HAP-1 (cell line): ENCODE results near the gene ANKRD34A.
"Not testable (repeated sequence)": the region's sequence is repeated elsewhere in the genome, so short reads cannot be mapped to it uniquely, and the experiment has no call there.

Experiments used
- DNase-seq, 2 experiments: peaks; one replicate each; pipeline ENCODE4 v3.0.0-alpha.2; 2016 to 2020; ENCODE audit warnings: low spot score in 2 of 2
- H3K27me3 ChIP-seq: fragments of 250-450 bp; sonication (Bioruptor Pico); 2 replicates; pipeline ENCODE4 v1.5.1; 2020; ENCODE audit warnings: low read depth, mild to moderate bottlenecking, moderate library complexity
- H3K36me3 ChIP-seq: fragments of 250-450 bp; sonication (Bioruptor Pico); replicated peaks from 2 replicates; pipeline ENCODE4 v1.5.1; 2020; ENCODE audit warnings: mild to moderate bottlenecking
- H3K4me1 ChIP-seq: fragments of 250-450 bp; sonication (Bioruptor Pico); 2 replicates; pipeline ENCODE4 v1.5.1; 2020; ENCODE audit warnings: mild to moderate bottlenecking
- H3K4me3 ChIP-seq: fragments of 250-450 bp; sonication (Bioruptor Pico); 2 replicates; pipeline ENCODE4 v1.5.1; 2020; ENCODE audit warnings: mild to moderate bottlenecking, moderate library complexity
- H3K9me3 ChIP-seq: fragments of 250-450 bp; sonication (Bioruptor Pico); 2 replicates; pipeline ENCODE4 v1.5.1; 2020; ENCODE audit warnings: mild to moderate bottlenecking, moderate library complexity
- in situ Hi-C: fragments of 300-500 bp; cut with MboI; formaldehyde crosslinking; loops from 3 replicates; pipeline ENCODE4 v1.14.3; 2020; ENCODE audit warnings: low sequenced_read_pairs, inconsistent platforms, mixed read lengths

ANKRD34A gene

DNA sequence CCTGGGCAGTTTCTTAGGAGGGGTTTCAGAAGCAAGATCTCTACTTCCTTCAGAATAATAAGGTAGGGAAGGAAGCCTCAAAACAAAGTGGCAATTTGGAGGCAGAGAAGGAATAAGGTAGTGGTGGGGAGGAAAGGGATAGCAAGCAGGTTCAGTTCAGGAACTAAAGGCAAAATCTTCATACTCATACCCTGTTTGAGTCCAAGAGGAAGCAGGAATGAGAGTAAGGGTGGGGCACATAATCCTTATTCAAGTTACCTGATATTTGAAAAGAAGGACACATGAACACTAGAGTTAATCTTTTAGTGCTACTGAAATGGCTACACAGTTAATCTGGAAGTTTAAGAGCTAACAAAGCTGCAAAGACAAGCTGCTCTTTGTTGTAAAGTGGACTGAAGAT lies 28.7 kb downstream of the ANKRD34A start:
- in situ Hi-C loops, result no loop called here
- H3K36me3 ChIP-seq, result peaks cover 11% of the 10 kb centered on the region
- H3K27me3 ChIP-seq, result no peaks in the 10 kb centered on the region
- H3K9me3 ChIP-seq, result no peaks in the 10 kb centered on the region
- no peak overlapping the region for H3K4me3 ChIP-seq
- peaks cover 17% of the 10 kb centered on the region for H3K4me1 ChIP-seq
- DNase-seq, result peak in 1 of 2 experiments; percentile 32

DNA sequence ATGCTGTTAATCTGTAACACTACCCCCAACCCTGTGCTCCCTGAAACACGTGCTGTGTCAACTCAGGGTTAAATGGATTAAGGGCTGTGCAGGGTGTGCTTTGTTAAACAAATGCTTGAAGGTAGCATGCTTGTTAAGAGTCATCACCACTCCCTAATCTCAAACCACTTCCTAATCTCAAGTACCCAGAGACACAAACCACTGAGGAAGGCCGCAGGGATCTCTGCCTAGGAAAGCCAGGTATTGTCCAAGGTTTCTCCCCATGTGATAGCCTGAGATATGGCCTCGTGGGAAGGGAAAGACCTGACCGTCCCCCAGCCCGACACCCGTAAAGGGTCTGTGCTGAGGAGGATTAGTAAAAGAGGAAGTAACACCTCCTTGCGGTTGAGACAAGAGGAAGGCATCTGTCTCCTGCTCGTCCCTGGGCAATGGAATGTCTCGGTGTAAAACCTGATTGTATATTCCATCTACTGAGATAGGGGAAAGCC lies 31.8 kb downstream of the ANKRD34A start:
- Histone ChIP-seq H3K36me3 (peaks cover 11% of the 10 kb centered on the region), H3K4me1 (peaks cover 20% of the 10 kb centered on the region)
- H3K9me3 ChIP-seq, in situ Hi-C loops, H3K4me3 ChIP-seq, H3K27me3 ChIP-seq: not testable (repeated sequence)
- peak; percentile 38 to 58 for DNase-seq

DNA sequence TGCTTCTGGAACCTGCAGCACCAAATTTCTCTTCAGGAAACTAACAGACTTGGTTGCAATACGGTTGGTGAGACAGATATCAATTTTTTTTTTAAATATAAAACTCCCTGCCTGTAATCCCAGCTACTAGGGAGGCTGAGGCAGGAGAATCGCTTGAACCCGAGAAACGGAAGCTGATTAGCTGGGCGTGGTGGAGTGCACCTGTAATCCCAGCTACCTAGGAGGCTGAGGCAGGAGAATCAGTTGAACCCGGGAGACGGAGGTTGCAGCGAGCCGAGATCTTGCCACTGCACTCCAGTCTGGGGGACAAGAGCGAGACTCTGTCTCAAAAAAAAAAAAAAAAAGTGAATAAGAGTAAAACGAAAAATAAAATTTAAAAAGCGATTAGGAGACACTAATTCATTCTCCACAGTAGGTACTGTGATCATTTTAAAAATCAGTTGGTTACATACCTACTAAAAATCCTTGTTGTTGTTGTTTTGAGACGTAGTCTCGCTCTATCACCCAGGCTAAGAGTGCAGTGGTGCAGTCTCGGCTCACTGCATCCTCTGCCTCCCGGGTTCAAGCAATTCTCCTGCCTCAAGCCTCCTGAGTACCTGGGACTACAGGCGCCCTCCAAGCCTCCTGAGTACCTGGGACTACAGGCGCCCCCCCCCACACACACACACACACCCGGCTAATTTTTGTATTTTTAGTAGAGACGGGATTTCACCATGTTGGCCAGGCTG lies 36.3 kb downstream of the ANKRD34A start:
- Histone ChIP-seq H3K9me3 (no peaks in the 10 kb centered on the region), H3K27me3 (no peaks in the 10 kb centered on the region), H3K4me3 (peak overlapping the region; percentile 78), H3K4me1 (peaks cover 17% of the 10 kb centered on the region), H3K36me3 (peaks cover 8% of the 10 kb centered on the region)
- DNase-seq, result no peak
- in situ Hi-C loops, result loop anchor here (5.0 kb wide), 1 partner anchor 34 kb away; the partner anchor contains the start of genes ANKRD34A and POLR3GL

DNA sequence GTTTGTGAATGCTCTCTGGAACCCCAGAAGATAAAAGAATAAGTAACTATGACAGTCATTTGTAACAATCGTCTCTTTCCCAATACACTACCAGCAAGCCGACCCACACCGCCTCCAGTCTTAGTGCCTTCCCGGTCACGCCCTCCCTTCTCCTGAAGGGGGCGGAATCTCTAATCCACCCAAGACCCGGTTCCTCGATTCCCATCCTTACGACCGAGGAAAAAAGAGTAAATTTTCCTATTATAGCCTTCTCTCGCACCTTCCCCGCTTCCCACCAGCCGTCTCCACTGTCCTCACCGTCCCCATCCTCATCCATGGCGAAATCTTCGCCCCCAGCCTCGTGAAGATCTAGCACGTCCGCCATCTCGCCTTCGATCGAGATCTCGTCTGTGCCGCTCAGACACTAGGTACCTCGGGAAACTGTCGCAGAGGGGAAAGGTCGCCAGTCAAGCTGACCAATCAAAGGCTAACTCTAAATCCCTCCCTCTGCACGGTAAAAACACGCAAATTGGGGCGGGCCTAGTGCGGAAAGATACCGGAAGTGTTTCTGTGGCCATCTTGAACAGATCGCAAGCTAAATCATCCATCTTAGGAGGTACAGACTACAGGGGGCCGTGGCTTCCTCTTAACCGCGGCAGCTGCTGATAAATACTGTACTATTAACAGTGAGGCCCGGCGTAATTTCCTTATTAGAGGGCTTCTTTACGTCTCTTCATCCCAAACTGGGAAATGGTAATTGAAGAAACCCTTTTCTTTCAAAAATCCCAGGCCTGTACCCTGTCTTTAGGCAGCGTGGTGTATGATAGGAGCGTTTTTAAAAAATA lies 37.1 kb downstream of the ANKRD34A start, which contains the start of gene RBM8A:
Gene RBM8A (minus strand): TSS at position 422 of the 824 bp plus-strand sequence. CDS start 58 bp downstream, at position 364.
- Histone ChIP-seq H3K4me3 (peak within 1 kb of the TSS; percentile 78), H3K27me3 (no peaks in the 10 kb centered on the region), H3K9me3 (no peaks in the 10 kb centered on the region), H3K36me3 (peaks cover 12% of the 10 kb centered on the region), H3K4me1 (peaks cover 11% of the 10 kb centered on the region)
- in situ Hi-C loops, result loop anchor here (5.0 kb wide), 1 partner anchor 35 kb away; the partner anchor contains the start of genes ANKRD34A and POLR3GL
- peak; percentile 96 for DNase-seq

DNA sequence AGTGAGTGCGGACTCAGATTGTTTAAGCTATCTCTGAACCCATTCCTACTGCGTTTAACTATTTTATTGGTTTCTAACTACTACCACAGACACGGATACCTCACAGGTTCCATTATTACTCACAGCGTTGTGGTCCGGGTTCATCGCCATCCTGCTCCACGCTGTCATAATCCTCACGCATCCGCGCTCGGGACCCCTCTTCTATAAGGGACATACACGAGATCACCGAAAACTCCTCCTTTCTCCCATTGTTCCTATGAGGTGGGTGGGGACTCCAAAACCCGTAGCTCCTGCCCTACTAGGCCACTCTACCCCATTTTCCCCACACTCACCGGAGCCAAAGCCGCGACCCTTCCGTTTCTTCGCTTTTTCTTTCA lies 37.7 kb downstream of the ANKRD34A start:
- Histone ChIP-seq H3K36me3 (peaks cover 18% of the 10 kb centered on the region), H3K9me3 (no peaks in the 10 kb centered on the region), H3K4me1 (peaks cover 8% of the 10 kb centered on the region; the same call in 1 of the 2 replicates), H3K27me3 (no peaks in the 10 kb centered on the region), H3K4me3 (peak overlapping the region; percentile 78)
- DNase-seq, result peak; percentile 38 to 62
- in situ Hi-C loops, result loop anchor here (5.0 kb wide), 1 partner anchor 36 kb away; the partner anchor contains the start of genes ANKRD34A and POLR3GL

DNA sequence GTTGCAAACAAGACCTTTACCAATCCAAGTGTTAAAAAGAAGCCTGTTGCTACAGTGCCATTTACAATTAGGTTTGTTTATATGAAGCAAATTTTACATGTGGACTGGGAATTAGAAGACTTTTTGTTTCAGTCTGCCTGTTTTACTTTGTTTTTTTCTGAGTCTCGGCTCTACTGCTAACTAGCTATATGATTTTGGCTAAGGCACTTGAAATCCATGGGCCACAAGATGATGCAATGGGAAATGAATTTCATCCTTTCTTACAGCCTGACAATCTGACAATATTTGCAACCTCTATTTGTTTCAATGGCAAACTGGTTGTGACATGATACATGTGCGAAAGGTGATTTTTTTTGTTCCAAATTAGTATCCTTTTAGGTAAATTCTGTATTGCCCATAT lies 42.1 kb downstream of the ANKRD34A start:
- Histone ChIP-seq H3K36me3 (peaks cover 20% of the 10 kb centered on the region), H3K4me1 (peaks cover 13% of the 10 kb centered on the region), H3K4me3 (no peak overlapping the region), H3K9me3 (no peaks in the 10 kb centered on the region), H3K27me3 (no peaks in the 10 kb centered on the region)
- in situ Hi-C loops, result no loop called here
- no peak for DNase-seq

DNA sequence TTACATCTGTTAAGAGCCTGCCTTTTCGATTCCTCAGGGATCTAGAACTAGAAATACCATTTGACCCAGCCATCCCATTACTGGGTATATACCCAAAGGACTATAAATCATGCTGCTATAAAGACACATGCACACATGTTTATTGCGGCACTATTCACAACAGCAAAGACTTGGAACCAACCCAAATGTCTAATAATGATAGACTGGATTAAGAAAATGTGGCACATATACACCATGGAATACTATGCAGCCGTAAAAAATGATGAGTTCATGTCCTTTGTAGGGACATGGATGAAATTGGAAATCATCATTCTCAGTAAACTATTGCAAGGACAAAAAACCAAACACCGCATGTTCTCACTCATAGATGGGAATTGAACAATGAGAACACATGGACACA lies 44.1 kb downstream of the ANKRD34A start:
- DNase-seq, H3K4me1 ChIP-seq, H3K27me3 ChIP-seq, H3K9me3 ChIP-seq, H3K4me3 ChIP-seq, in situ Hi-C loops: not testable (repeated sequence)
- H3K36me3 ChIP-seq, result peaks cover 15% of the 10 kb centered on the region

DNA sequence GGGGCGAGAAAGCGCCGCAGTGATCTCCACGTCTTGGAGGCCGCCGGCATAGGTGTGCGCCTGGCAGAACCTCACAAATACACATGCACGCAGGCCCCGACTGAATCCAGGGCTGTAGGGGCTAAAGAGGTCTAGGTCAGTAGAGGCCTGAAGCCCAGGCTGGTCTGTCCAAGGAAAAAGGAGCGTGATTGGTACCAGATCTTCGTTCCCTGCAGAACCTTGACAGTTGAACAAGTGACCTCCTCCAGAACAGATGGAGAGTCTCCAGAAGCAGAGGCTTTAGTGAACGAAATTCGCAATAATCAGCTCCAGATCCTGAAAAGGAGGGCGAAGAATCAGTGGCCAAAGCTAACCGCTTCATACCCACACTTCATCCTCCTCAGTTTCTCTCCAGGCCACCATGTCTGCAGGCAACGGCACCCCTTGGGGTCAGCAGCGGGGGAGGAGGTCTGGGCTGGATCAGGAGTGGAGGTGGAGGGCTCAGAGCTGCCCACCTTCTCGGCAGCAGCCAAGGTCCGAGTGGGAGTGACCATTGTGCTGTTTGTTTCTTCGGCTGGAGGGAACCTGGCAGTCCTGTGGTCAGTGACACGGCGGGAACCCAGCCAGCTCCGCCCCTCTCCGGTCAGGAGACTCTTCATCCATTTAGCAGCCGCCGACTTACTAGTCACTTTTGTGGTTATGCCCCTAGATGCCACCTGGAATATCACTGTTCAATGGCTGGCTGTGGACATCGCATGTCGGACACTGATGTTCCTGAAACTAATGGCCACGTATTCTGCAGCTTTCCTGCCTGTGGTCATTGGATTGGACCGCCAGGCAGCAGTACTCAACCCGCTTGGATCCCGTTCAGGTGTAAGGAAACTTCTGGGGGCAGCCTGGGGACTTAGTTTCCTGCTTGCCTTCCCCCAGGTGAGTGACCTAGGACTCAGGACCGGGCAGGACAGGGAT lies 45.1 kb downstream of the ANKRD34A start:
- in situ Hi-C loops, result no loop called here

DNA sequence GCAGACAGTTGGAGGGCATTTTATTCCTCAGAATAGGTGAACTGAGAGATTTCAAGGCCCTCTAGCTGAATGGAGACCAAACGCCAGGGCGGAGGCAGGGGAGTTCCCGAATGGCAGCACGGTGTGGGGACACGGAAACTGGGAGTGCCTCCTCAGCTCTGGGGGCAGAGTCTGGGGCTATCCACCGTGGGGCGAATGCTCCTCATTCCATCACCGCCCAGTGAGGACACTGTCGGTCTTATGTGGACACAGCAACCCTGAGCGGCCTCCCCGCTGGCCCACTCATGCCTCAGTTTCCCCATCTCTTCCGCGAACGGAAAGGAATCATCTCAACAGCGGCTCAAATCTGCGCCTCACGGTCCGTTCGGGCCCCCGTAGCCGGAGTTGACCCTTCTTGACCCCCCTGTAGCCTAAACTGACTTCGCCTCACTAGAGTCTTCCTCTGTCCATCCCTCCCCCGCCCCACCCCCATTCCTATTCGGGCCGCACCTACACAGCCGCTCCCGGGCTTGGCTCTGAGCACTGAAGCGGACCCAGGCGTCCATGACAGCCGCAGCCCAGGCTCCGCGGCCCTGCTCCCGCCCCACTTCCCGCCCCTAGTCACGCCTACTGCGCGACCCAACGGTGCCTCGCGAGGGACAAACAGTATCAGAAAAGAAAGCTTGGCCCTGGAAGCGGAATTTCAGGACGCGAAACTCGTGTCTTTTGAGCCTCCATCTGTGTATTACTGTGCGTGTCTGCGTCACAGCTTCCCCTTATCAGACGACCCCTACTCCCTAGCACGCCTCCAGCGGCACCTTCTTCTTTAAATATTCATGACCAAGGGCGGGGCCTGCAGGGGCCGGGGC lies 46.0 kb downstream of the ANKRD34A start, which contains the start of gene PEX11B:
Gene PEX11B (minus strand): TSS at position 574 of the 848 bp plus-strand sequence. CDS start 29 bp downstream, at position 545.
- peaks cover 8% of the 10 kb centered on the region for H3K4me1 ChIP-seq
- H3K36me3 ChIP-seq, result peaks cover 15% of the 10 kb centered on the region
- peak within 1 kb of the TSS; percentile 73 for H3K4me3 ChIP-seq
- no peaks in the 10 kb centered on the region for H3K9me3 ChIP-seq
- peak; percentile 87 to 90 for DNase-seq
- H3K27me3 ChIP-seq, result no peaks in the 10 kb centered on the region
- in situ Hi-C loops, result no loop called here

More for the DNA sequence above, 45.1 kb downstream of the ANKRD34A start:
- peak in 1 of 2 experiments; percentile 55 for DNase-seq
- no peaks in the 10 kb centered on the region for H3K9me3 ChIP-seq
- H3K36me3 ChIP-seq, result peaks cover 15% of the 10 kb centered on the region
- H3K4me3 ChIP-seq, result peak overlapping the region; percentile 73
- H3K4me1 ChIP-seq, result peaks cover 8% of the 10 kb centered on the region
- H3K27me3 ChIP-seq, result no peaks in the 10 kb centered on the region

DNA sequence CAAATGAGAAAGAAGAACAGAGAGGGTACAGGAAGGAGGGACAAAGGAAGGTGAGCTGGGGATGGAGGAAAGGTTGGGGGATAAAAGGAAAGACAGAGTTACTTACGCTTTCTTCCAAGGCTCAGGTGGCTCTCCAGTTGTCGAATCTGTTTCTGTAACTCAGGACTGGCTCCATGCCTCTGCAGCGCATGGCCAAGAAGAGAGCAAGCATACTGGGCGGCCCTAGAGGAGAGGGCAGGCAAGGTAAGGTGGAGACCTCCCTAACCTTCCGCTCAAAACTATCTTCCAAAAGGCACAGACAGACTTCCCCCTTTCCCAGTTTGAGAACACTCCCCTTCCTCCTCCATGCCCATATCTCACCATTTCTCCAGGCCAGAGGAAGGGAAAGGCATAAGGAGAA lies 46.8 kb downstream of the ANKRD34A start:
- peaks cover 8% of the 10 kb centered on the region for H3K4me1 ChIP-seq
- H3K36me3 ChIP-seq, result peaks cover 14% of the 10 kb centered on the region
- H3K4me3 ChIP-seq, result peak overlapping the region; percentile 73
- in situ Hi-C loops, result no loop called here
- no peaks in the 10 kb centered on the region for H3K9me3 ChIP-seq
- H3K27me3 ChIP-seq, result no peaks in the 10 kb centered on the region
- no peak for DNase-seq

DNA sequence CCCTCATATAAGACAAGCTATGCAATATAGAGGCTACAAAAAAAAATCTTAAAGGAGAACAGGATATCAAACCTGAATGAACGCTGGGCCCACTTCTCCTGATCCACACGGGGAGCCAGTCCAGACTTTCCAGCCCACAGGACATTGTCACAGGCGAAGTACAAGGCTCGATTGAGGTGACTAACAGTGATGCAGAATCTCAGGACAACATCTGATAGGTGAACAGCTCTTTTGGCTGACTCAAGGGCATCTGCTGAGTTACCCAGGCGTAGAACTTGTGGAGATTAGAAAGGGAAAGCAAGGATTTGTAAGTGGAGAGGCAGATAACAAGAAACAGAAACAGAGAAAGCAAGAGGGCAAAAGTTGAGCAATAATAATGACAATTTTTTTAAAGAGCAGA lies 47.6 kb downstream of the ANKRD34A start:
- Histone ChIP-seq H3K36me3 (peaks cover 9% of the 10 kb centered on the region), H3K4me1 (peaks cover 8% of the 10 kb centered on the region)
- in situ Hi-C loops, result no loop called here

DNA sequence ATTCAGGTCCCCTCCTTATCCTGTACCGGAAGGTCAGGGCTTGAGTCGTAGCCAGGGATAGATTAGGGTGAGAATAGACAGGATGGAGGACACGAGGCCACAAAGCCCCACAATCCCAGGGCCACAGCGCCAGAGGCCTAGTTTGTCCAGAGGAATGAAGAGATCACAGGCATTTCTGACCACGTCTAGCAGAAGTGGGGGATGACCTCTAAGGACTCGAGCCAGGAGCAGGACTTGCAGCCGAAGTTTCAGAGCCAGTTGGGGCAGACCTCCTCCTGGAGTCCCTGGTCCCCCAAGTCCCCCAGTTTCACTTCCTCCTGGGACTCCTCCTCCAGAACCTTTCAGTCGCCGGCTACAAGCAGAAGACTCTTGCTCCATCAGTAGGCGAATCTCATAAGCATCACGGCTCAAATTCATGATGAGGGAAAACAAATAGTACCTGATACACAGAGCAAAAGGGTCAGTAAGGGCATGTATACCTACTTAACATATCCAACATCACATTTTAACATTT lies 52.2 kb downstream of the ANKRD34A start:
- no peak for DNase-seq
- in situ Hi-C loops, result no loop called here

More for the DNA sequence above, 47.6 kb downstream of the ANKRD34A start:
- Histone ChIP-seq H3K27me3 (no peaks in the 10 kb centered on the region), H3K4me3 (no peak overlapping the region), H3K9me3 (no peaks in the 10 kb centered on the region)
- DNase-seq, result no peak

More for the DNA sequence above, 52.2 kb downstream of the ANKRD34A start:
- peaks cover 9% of the 10 kb centered on the region for H3K36me3 ChIP-seq
- no peaks in the 10 kb centered on the region for H3K27me3 ChIP-seq
- H3K4me1 ChIP-seq, result no peaks in the 10 kb centered on the region
- H3K9me3 ChIP-seq, result no peaks in the 10 kb centered on the region
- no peak overlapping the region for H3K4me3 ChIP-seq
